GM19372 (cell line): ENCODE data around the gene SLC29A4.
"Not testable (repeated sequence)": the region's sequence is repeated elsewhere in the genome, so short reads cannot be mapped to it uniquely, and the experiment has no call there.

ENCODE experiments used
- ATAC-seq: cut with Tn5 transposase; IDR thresholded peaks from one replicate; pipeline ENCODE4 v1.9.1; 2021; ENCODE audit warnings: mild to moderate bottlenecking, low read depth, moderate library complexity; ENCODE audit not compliant: unreplicated experiment

Gene SLC29A4

GRCh38 chr7:5320802-5321396 lies 38.2 kb downstream of the SLC29A4 start:
- ATAC-seq = no peak

- ATAC-seq = no peak
Measured at GRCh38 chr7:5322621-5323410, 40.1 kb downstream of the SLC29A4 start.

GRCh38 chr7:5323800-5324781 lies 41.3 kb downstream of the SLC29A4 start:
- not testable (repeated sequence) for ATAC-seq

- no peak for ATAC-seq
Measured at GRCh38 chr7:5324961-5325360, 42.2 kb downstream of the SLC29A4 start.

- no peak for ATAC-seq
Measured at GRCh38 chr7:5330288-5330687, 47.5 kb downstream of the SLC29A4 start.

GRCh38 chr7:5332579-5332978 lies 49.8 kb downstream of the SLC29A4 start:
- ATAC-seq = no peak

- no peak for ATAC-seq
Measured at GRCh38 chr7:5333121-5334045, 50.6 kb downstream of the SLC29A4 start.

GRCh38 chr7:5334671-5335070 lies 51.9 kb downstream of the SLC29A4 start:
- ATAC-seq = no peak

GRCh38 chr7:5337047-5337446 lies 54.3 kb downstream of the SLC29A4 start:
- no peak for ATAC-seq

GRCh38 chr7:5339955-5340354 lies 57.2 kb downstream of the SLC29A4 start:
- ATAC-seq = no peak

GRCh38 chr7:5342631-5343030 lies 59.9 kb downstream of the SLC29A4 start:
- ATAC-seq = no peak

GRCh38 chr7:5343884-5344283 lies 61.1 kb downstream of the SLC29A4 start:
- no peak for ATAC-seq

GRCh38 chr7:5344342-5344741 lies 61.6 kb downstream of the SLC29A4 start:
- ATAC-seq = no peak

GRCh38 chr7:5345171-5345570 lies 62.4 kb downstream of the SLC29A4 start:
- ATAC-seq = no peak

GRCh38 chr7:5345671-5346070 lies 62.9 kb downstream of the SLC29A4 start:
- no peak for ATAC-seq

- ATAC-seq = no peak
Measured at GRCh38 chr7:5348134-5349004, 65.6 kb downstream of the SLC29A4 start.

GRCh38 chr7:5349005-5349380 lies 66.2 kb downstream of the SLC29A4 start:
- ATAC-seq = no peak

- no peak for ATAC-seq
Measured at GRCh38 chr7:5349437-5350173, 66.9 kb downstream of the SLC29A4 start.

- no peak for ATAC-seq
Measured at GRCh38 chr7:5350174-5350463, 67.4 kb downstream of the SLC29A4 start.
